Psoas muscle (tissue), 8 donors: ENCODE data around the gene TTBK1. TPM values are rescaled to one million over a fixed set of nuclear protein-coding genes. Genes with fewer than 3 reads are reported as not detected.

Experiments used
- ATAC-seq, 4 donors: fragments of 200-7000 bp; cut with Tn5 transposase; one replicate each; pipeline ENCODE4 v1.9.1; 2020; ENCODE audit warnings: moderate library complexity in 3 of 4, mild to moderate bottlenecking in 2 of 4
- DNase-seq, 2 donors: peaks; one replicate each; pipeline ENCODE4 v3.0.0-alpha.2; 2020
- H3K27ac ChIP-seq: fragments of 200-600 bp; one replicate; pipeline ENCODE4 v1.8.0; 2022
- H3K27me3 ChIP-seq, 3 donors: fragments of 200-600 bp in 1 of 3; one replicate each; pipeline versions ENCODE4 v1.6.1 to v1.8.0; 2013 to 2022; ENCODE audit warnings: low read length in 2 of 3, mild to moderate bottlenecking in 2 of 3, moderate library complexity in 1 of 3; ENCODE audit not compliant: insufficient read depth in 3 of 3
- H3K36me3 ChIP-seq, 2 donors: fragments of 200-600 bp in 1 of 2; one replicate each; pipeline versions ENCODE4 v1.6.1 to v1.8.0; 2013 to 2022; ENCODE audit warnings: low read depth in 1 of 2, mild to moderate bottlenecking in 1 of 2, moderate library complexity in 1 of 2; ENCODE audit not compliant: insufficient read depth in 1 of 2
- H3K4me1 ChIP-seq: fragments of 200-600 bp; one replicate; pipeline ENCODE4 v1.8.0; 2022
- H3K4me3 ChIP-seq: fragments of 200-600 bp; one replicate; pipeline ENCODE4 v1.8.0; 2022; ENCODE audit warnings: mild to moderate bottlenecking
- H3K9me3 ChIP-seq: fragments of 200-600 bp; one replicate; pipeline ENCODE4 v1.8.0; 2022
- WGBS, 3 donors: extraction: QIAGEN DNeasy Blood & Tissue Kit; methylation state at CpG; one replicate each; pipeline versions ENCODE4 v1.1.6 to v1.1.7; 2013; 5-methylcytosine and 5-hydroxymethylcytosine counted together
- intact Hi-C, 2 donors: fragments of 100-400 bp; cut with DNase I; formaldehyde crosslinking; loops; one replicate each; pipeline versions ENCODE4 v1.11.0 to v1.14.2; 2022
- polyA plus RNA-seq, 3 donors: library from polyadenylated mRNA; stranded (reverse); fragments of 200-250 nt; gene quantifications; one replicate each; pipeline ENCODE4 v1.2.3, GENCODE V29; 2013
- total RNA-seq, 4 donors: library from RNA; stranded (reverse); fragmentation: NEBNext Ultra II Directional in 2 of 4; extraction: Animal tissue kit (Norgen Biotek cat#: 25700) in 2 of 4; gene quantifications; one replicate each; pipeline versions ENCODE4 v1.2.1 to v1.2.4, GENCODE V29; 2021 to 2023
- TF ChIP-seq, protein P1 (sequence below): fragments of 200-600 bp; IDR thresholded peaks from one replicate; pipeline ENCODE4 v1.8.0; 2022; ENCODE audit warnings: antibody characterized with exemption
- donor health status: healthy with polysubstance abuse.
- donor health status: DM: no; HTN: no; CAD: no; lungs with moderate emphysema.
- donor health status: Bipolar disorder and iron deficiency.
- donor health status: healthy.
- donor health status: DM: yes; HTN: yes; CAD: no.
- donor health status: DM: no; HTN: no; CAD: no.
- donor health status: DM: no; HTN: no; CAD: no.
- donor health status: DM: yes; HTN: yes; CAD: no.

The TTBK1 gene
- total and polyA plus RNA-seq, 7 donors, result 0.01 to 0.03 TPM; not detected in 5

DNA sequence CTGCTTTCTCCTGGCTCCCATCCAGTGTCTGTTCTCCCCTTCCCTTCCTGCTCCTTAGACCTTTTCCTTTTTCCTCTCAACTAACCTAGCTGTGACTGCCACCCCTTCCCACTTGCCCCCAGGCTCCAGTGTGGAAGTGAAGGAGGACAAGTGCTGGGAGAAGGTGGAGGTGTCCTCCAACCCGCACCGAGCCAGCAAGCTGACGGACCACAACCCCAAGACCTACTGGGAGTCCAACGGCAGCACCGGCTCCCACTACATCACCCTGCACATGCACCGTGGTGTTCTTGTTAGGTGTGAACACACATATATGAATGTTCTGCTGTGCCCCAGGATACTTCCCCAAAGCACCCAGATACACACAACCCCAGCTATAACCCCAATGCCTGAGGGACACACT, 42.7 kb upstream of the TTBK1 start:
- no peak overlapping the region for H3K4me3 ChIP-seq
- no peaks in the 10 kb centered on the region for H3K27me3 ChIP-seq
- H3K36me3 ChIP-seq, result peaks cover 0 to 88% of the 10 kb centered on the region in 2 donors
- H3K4me1 ChIP-seq, result no peaks in the 10 kb centered on the region
- TF ChIP-seq, protein P1, sequence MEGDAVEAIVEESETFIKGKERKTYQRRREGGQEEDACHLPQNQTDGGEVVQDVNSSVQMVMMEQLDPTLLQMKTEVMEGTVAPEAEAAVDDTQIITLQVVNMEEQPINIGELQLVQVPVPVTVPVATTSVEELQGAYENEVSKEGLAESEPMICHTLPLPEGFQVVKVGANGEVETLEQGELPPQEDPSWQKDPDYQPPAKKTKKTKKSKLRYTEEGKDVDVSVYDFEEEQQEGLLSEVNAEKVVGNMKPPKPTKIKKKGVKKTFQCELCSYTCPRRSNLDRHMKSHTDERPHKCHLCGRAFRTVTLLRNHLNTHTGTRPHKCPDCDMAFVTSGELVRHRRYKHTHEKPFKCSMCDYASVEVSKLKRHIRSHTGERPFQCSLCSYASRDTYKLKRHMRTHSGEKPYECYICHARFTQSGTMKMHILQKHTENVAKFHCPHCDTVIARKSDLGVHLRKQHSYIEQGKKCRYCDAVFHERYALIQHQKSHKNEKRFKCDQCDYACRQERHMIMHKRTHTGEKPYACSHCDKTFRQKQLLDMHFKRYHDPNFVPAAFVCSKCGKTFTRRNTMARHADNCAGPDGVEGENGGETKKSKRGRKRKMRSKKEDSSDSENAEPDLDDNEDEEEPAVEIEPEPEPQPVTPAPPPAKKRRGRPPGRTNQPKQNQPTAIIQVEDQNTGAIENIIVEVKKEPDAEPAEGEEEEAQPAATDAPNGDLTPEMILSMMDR, result no peak
- 93 to 96% (median 94%) methylated on average over 6 of the region's 6 CpGs for WGBS, 3 donors
- H3K27ac ChIP-seq, result no peak overlapping the region
- ATAC-seq, result no peak
- intact Hi-C loops, result no loop called here
- DNase-seq, result no peak
- no peaks in the 10 kb centered on the region for H3K9me3 ChIP-seq

DNA sequence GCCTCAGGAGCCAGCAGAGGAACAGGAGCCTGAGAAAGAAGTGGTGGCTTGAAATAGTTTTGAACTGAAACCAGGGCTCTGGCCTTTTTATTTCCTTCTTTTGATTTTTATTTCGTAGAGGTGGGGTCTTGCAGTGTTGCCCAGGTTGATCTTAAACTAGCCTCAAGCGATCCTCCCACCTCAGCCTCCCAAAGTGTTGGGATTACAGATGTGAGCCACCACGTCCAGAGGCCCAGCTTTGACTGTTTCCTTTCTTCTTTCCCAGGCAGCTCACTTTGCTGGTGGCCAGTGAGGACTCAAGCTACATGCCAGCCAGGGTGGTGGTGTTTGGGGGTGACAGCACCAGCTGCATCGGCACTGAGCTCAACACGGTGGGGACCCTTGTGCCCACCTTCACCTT, 40.8 kb upstream of the TTBK1 start:
- DNase-seq (no peak), ATAC-seq (no peak)
- Histone ChIP-seq H3K4me1 (no peaks in the 10 kb centered on the region), H3K27me3 (no peaks in the 10 kb centered on the region), H3K36me3 (peaks cover 0 to 87% of the 10 kb centered on the region in 2 donors), H3K9me3 (no peaks in the 10 kb centered on the region), H3K27ac (no peak overlapping the region), H3K4me3 (no peak overlapping the region)
- intact Hi-C loops, result no loop called here
- TF ChIP-seq, protein P1, result no peak
- WGBS, 3 donors, result 85 to 90% (median 87%) methylated on average over 5 of the region's 5 CpGs

DNA sequence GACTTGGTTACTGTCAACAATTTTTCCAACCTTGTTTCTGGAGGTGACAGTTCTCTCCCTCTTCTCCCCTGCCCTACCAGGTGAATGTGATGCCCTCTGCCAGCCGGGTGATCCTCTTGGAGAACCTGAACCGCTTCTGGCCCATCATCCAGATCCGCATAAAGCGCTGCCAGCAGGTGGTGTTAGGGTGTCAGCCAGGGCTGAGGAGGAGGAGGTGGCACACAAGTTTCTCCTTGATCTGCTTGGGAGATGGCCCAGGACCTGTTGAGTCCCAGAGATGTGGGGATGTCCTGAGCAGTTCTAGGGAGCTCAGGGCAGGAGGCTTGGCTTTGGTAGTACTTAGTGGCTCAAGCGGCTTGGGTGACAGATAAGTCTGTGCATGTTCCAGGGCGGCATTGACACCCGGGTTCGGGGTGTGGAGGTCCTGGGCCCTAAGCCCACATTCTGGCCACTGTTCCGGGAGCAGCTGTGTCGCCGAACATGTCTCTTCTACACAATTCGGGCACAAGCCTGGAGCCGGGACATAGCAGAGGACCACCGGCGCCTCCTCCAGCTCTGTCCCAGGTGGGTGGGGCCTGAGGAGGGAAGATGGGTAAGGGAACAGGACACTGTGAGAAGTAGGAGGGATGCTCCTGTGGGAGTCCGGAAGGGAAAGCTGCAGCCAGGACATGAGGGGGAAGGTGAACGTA, 40.1 kb upstream of the TTBK1 start:
- WGBS, 3 donors, result 89 to 95% (median 92%) methylated on average over 17 of the region's 17 CpGs
- H3K27ac ChIP-seq, result no peak overlapping the region
- no peak overlapping the region for H3K4me3 ChIP-seq
- no peaks in the 10 kb centered on the region for H3K27me3 ChIP-seq
- ATAC-seq (no peak), DNase-seq (no peak)
- H3K4me1 ChIP-seq, result no peaks in the 10 kb centered on the region
- H3K36me3 ChIP-seq, result peaks cover 0 to 83% of the 10 kb centered on the region in 2 donors
- H3K9me3 ChIP-seq, result no peaks in the 10 kb centered on the region
- TF ChIP-seq, protein P1, result no peak
- intact Hi-C loops, result no loop called here

DNA sequence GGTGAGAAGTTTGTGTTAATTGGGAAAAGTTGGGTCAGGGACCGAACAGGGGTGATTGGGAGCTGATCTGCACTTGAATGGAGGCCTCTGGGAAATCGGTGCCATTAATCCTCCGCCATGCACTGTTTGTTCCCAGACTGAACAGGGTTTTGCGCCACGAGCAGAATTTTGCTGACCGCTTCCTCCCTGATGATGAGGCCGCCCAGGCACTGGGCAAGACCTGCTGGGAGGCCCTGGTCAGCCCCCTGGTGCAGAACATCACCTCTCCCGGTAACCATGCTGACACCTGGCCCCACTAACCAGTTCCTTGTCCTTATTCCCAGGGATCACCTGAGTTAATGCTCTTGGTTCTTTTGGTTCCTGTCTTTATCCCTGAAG, 39.6 kb upstream of the TTBK1 start:
- TF ChIP-seq, protein P1, result no peak
- H3K9me3 ChIP-seq, result no peaks in the 10 kb centered on the region

More for the DNA sequence above, 39.6 kb upstream of the TTBK1 start:
- intact Hi-C loops, result no loop called here
- Histone ChIP-seq H3K4me3 (no peak overlapping the region), H3K4me1 (no peaks in the 10 kb centered on the region), H3K27me3 (no peaks in the 10 kb centered on the region), H3K27ac (no peak overlapping the region), H3K36me3 (peaks cover 0 to 81% of the 10 kb centered on the region in 2 donors)
- ATAC-seq (no peak), DNase-seq (no peak)
- WGBS, 3 donors, result 87 to 95% (median 93%) methylated on average over 8 of the region's 8 CpGs
